Hepatic stellate cell (primary cell): Measurements from ENCODE around the gene HNF1A.

ENCODE experiments used
- DNase-seq: peaks from one replicate; pipeline ENCODE4 v3.0.0; 2011; ENCODE audit warnings: low spot score

The HNF1A gene

DNA sequence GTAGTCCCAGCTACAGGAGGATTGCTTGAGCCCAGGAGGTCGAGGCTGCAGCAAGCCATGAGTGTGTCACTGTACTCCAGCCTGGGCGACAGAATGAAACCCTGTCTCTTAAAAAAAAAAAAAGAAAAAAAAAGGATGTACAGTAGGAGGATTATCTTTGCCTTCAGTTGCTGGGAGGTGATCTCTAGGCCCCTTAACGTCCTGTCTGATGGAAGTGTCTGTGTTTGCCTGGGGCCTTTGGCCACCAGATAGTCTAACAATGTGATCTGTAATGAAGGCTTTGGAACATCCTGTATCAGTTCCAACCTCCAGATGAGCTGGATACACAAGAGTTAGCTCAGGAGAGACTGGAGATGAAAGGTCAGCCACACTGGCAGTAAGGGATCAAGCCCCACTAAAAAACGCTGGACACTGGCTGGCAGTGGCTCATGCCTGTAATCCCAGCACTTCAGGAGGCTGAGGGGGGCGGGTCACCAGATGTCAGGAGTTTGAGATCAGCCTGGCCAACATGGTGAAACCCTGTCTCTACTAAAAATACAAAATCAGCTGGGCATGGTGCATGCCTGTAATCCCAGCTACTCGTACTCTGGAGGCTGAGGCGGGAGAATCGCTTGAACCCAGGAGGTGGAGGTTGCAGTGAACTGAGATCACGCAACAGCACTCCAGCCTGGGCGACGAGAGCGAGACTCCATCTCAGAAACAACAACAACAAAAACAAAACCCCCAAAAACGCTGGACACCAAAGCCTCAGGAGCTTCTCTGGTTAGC is 19.0 kb upstream of the HNF1A start:
- no peak for DNase-seq

DNA sequence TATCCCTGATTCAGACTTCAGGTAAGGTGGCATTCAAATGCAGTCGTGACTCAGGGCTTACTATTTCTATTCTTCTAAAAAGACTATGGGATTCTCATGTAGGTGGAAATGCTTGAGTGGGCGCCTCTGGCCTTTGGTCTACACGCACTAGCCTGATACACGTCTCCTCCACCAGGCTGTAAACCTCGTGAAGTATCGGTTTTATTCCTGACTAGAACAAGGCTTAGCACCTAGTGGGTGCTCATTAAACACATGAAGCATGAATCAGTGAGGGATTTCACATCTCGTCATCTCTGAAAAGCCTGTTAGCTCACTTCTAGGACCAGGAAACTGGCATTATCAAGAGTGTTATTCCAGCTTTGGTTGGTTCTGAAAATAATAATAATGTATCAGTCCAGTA is 17.7 kb upstream of the HNF1A start:
- no peak for DNase-seq

DNA sequence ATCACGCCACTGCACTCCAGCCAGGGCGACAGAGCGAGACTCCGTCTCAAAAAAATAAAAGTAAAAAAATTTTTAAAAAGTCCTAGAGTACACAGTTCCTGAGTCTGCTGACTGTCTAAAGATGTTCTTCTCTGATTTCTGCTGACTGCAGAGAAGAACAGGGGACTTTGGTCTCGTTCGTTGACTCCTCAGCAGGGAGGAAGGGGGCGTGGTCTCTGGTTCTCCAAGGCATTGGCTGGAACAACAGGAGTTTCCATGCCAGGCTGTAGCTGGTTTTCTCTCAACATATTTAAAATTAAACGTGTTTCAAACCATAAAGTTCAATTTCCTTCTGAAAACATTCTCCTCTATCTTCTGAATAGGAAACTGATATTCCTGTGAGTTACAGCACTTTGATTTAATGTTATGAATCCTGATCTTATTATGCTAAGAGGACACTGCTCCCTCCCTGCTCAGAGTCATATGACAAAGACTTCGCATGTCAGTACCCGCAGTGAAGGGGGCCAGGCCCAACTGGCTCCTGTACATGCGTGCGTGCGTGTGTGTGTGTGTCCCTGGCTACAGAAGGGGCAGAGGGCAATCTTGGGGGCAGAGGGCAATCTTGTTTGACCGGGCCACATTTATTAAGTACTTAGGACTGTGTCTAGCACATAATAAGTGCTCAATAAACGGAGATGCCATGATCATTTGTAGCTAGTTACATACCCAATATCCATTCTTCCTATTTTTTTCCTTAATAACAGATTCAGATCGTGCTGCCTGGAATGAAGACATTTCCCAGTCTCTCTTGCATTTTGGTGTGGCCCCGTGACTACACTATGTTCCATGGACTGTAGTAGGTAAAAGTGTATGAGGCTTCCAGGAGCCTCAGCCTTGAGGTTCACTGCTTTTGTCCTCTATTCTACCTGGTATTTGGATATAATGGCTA is 16.5 kb upstream of the HNF1A start:
- no peak for DNase-seq

DNA sequence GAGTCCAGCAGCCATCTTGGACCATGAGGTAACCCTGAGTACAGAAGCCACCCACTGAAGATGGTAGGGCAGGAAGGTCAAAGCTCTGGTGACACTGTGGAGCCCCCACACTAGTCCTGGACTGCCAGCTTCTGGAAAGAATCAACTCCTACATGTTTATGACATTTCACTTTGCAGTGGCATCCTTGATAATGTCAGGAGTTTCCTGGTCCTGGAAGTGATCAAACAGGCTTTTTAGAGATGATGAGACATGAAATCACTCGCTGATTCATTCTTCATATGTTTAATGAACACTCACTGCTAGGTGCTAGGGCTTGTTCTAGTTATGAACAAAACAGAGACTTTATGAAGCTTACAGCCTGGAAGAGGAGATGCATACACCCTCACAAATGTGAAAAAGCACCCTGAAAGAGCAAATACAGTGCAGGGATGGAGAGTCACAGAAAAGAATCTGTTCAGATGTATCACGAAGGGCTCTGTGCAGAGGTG is 15.8 kb upstream of the HNF1A start:
- no peak for DNase-seq

- no peak for DNase-seq
These were observed 14.0 kb upstream of the HNF1A start for GRCh38 chr12:120964298-120964697.

- no peak for DNase-seq
These were observed 12.7 kb upstream of the HNF1A start for GRCh38 chr12:120965534-120966091.

DNA sequence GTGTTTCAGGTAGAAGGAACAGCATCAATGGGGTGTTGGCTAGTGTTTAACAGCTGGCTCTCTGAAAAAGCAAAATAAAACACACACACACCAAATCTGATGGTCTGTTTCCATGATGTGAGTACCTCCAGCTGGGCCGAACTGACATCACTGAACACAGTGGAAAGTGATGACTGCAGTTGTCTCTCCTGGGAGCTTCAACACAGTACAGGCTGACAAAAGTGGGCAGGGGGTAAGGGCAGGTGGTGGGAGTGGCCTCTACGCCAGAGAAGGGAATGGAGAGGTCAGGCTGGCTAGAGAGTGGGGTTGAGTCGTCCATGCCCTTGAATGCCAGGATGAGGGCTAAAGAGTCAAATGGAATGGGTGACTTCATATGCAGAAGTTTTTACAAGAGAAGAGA is 8.0 kb upstream of the HNF1A start:
- DNase-seq: no peak

DNA sequence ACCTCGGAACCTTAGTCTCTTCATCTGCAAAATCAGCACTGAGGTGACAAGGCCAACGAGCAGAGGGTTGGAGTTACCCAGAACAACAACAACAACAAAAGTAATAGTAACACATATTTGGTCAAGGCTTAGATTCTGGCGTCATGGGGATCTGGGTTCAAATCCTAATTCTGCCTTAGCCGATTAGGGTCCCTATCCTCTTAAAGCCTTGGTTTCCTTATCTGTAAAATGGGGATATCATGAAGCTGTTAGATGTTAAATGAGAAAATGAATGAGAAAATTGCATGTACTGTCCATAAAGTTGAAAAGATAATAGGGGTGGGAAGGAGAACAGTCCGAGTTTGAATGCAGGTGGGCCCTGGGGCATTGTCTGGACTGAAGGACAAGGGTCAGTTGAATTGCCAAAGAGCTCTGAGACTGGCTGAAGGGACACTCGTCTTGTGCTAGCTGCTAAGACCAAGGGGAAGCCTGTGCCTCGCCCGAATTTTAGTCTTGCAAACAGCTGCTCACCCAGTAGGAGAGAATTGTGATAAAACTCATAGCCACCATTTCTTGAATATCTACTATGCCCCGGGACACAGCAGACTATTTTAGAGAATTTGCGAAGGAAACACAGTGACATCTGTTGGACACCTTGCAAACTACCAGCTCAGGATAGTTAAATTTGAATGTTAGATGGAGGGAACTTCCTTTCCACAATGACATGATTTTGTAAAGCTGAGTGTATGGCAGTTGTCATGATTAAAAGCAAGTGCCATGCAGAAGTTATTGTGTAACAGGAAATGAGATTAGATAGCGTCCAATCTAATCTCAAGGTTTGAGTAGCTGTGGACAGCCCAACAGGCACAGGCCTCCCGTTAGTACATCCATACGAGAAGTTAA is 6.8 kb upstream of the HNF1A start:
- peak; percentile 73 for DNase-seq

GRCh38 chr12:120972870-120973543 is 5.3 kb upstream of the HNF1A start:
- peak; percentile 40 for DNase-seq

DNA sequence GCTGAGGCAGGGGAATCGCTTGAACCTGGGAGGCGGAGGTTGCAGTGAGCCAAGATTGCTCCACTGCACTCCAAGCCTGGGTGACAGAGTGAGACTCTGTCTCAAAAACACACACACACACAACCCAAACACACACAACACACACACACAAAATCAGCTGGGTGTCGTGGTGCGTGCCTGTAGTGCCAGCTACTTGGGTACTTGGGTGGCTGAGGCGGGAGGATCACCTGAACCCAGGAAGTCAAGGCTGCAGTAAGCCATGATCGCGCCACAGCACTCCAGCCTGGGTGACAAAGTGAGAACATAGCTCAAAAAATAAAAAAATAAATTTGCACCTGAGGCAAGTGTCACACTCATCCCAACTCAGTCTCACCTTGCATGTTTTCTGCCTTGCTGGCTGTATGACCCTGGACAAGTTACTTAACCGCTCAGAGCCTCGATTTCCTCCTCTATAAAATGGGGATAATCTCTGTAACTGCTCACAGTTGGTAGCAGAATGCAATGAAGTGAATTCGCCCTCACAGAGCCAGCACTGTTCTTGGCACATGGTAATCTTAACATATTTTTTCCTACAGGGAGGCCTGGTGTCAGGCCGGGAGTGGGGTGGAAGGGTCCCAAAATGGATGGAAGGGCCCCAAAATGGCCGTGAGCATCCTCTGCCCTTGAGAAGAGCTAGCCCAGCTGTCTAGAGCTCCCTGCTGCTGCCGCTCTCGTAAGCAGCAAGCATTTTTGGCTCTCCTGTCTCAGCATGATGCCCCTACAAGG is 630 bp upstream of the HNF1A start:
- no peak for DNase-seq

DNA sequence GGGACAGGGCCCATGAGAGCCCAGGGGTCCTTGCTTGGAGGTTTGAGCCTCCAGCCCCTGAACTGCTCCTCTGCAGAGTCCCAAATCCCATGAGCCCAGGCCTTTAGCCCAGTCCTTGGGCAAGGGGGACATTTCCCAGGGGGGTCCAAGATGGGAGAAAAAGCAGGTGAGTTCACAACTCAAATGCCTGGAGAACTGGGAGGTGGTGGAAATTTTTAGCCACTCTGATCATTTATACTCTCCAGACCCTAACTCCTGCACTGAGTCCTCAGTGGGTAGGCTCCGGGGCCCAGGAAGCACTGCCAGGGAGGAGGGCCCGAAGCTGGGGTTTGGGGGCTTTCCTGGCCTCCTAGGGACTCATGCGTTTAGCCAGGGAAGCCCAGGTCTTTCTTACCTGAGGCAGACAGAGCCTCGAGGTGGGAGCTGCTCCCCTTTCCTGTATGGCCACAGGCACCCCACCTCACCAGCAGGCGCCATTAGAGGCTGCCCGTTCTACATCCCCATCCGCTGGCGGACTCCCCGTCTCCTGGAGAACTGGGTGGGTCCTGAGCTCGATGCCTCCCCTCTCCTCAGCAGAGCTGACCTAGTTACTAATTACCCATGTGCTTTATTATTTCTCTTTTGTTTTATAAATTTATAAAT is 998 bp downstream of the HNF1A start:
- DNase-seq: no peak

DNA sequence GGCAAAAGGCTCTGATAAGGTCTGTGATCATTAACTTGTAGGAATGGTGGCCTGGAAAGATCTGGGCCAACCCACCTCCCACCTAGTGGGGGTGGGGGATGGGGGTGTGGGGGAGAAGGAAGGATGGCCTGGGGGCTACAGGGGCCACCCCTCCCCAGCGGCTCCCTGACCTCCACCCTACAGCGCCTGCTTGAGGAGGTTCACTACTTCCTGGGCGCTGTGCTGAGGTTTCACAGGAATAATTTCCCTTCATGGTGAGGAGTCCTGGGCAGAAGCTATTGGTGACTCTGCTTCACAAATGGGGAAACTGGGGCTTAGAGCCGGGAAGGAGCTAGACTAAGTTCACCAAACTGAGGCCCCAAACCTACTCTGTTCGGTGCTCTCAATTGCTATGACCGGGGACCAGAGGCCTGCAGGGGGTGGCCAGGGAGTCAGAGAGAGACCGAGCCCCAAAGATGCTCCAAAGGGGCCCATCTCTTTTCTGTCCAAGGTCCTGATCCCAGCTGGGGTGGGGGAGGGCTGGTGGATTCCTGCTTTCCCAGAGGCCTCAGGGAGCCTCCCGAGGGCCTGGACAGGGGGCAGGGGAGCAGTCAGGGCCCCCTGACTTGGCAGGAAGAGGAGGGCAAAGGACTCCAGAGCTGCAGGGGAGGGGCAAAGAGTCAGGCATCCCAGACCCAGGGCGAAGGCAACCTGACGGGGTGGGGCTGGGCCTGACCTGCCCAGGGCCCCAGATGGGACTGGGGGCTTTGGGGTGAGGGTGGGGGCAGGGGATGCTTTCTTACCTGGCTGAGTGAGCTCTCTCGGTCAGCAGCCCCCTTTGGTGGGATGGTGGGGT is 1.7 kb downstream of the HNF1A start:
- no peak for DNase-seq

- DNase-seq: no peak
These were observed 2.5 kb downstream of the HNF1A start for GRCh38 chr12:120980800-120981368.

DNA sequence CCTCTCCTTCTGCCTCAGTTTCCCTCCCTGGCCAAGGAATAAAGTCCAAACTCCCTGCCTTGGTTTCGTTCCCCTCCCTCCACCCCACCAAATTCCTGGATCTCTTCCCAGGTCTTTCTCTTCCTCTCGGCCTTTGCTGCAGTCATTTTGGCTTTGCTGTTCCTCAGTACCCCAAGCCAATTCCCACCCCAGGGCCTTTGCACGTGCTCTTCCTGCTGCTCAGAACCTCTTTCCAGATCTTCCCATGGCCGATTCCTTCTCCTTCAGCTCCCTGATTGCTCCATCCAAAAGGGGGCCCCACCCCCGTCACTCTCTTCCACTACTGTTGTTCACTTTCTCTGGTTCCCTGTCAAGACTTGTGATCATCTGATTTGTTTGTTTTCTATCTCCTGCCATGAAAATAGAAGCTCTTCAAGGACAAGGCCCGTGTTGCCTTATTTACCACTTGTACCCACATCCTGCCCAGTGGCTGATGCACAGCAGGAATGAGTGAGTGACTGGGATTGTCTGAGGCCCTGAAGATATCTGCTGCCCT is 3.1 kb downstream of the HNF1A start:
- DNase-seq: no peak

- no peak for DNase-seq
These were observed 4.3 kb downstream of the HNF1A start for GRCh38 chr12:120982659-120983058.

DNA sequence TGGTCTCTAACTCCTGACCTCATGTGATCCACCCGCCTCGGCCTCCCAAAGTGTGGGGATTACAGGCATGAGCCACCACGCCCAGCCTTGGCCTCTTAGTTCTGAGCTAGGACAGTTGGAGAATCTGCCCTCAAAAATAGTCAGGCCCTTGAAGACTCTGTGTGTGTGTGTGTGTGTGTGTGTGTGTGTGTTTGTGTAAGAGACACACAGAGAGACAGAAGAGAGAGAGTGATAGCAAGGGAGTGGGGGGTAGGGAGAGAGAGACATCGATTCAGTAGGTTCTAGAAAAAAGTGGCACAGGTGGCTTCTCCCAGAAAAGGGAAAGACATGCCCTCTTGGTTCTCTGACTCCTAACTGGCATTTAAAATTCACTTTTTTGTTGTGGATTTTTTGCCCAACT is 5.4 kb downstream of the HNF1A start:
- no peak for DNase-seq

DNA sequence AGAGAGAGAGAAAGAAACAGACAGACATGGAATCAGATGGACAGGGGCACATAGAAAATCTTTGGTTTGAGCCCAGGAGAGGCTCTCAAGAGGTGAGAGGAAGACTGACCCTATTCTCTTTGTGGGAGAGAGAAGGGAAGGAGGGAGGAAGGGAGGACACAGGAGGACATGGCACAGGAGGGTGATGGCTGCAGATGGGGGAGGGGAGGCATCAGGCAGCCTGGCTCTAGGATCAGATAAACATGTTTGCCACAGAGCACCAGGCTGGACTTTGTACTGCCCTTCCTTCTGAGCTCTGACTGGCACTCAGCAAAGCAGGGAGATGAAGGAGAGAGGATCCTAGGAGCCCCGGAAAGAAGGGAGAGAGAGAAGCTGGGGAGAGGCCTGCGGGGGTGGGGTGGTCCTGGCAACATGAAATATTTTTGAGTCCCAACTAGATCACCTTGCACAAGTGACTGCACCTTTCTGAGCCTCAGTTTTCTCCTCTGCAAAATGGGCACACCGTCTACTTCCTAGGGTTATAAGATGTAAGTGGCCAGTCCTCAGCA is 6.1 kb downstream of the HNF1A start:
- DNase-seq: no peak

- DNase-seq: no peak
These were observed 9.9 kb downstream of the HNF1A start for GRCh38 chr12:120988234-120988633.
